Spleen (tissue), 11 donors: ENCODE measurements around the gene CIC. TPM values are rescaled to one million over a fixed set of nuclear protein-coding genes. Genes with fewer than 3 reads are reported as not detected.
A peak's percentile ranks its signal among the peaks of the same experiment; 100 is the strongest.

Source experiments
- DNase-seq: peaks from one replicate; pipeline ENCODE4 v3.0.0-alpha.2; 2020
- H3K27ac ChIP-seq, 8 donors: fragments of 200-600 bp; sonication (generic) in 7 of 8; 1 replicate in 4 of 8; 2 replicates in 4 of 8; pipeline versions ENCODE4 v1.5.0 to v1.8.0; 2016 to 2021; ENCODE audit warnings: inconsistent platforms in 4 of 8, mild to moderate bottlenecking in 4 of 8, moderate library complexity in 1 of 8
- H3K27me3 ChIP-seq, 7 donors: fragments of 200-600 bp; sonication (generic) in 6 of 7; replicated peaks in 1 of 7; 1 replicate in 4 of 7; 2 replicates in 3 of 7; pipeline versions ENCODE4 v1.5.0 to v1.8.0; 2016 to 2021; ENCODE audit warnings: inconsistent platforms in 3 of 7, mild to moderate bottlenecking in 1 of 7
- H3K36me3 ChIP-seq, 6 donors: fragments of 200-600 bp; sonication (generic) in 5 of 6; 1 replicate in 4 of 6; 2 replicates in 2 of 6; pipeline versions ENCODE4 v1.5.0 to v1.8.0; 2016 to 2021; ENCODE audit warnings: inconsistent platforms in 2 of 6
- H3K4me1 ChIP-seq, 6 donors: fragments of 200-600 bp; sonication (generic) in 5 of 6; 1 replicate in 3 of 6; 2 replicates in 3 of 6; pipeline versions ENCODE4 v1.5.0 to v1.8.0; 2016 to 2021; ENCODE audit warnings: inconsistent platforms in 3 of 6
- H3K4me3 ChIP-seq, 8 donors: fragments of 200-600 bp; sonication (generic) in 7 of 8; 1 replicate in 4 of 8; 2 replicates in 4 of 8; pipeline versions ENCODE4 v1.5.0 to v1.8.0; 2016 to 2021; ENCODE audit warnings: inconsistent platforms in 4 of 8, mild to moderate bottlenecking in 4 of 8, moderate library complexity in 2 of 8
- H3K9me3 ChIP-seq, 8 donors: fragments of 200-600 bp; sonication (generic) in 7 of 8; 1 replicate in 4 of 8; 2 replicates in 4 of 8; pipeline versions ENCODE4 v1.5.0 to v1.8.0; 2016 to 2021; ENCODE audit warnings: inconsistent platforms in 4 of 8
- POLR2A ChIP-seq, 3 donors: fragments of 450-650 bp; IDR thresholded peaks; one replicate each; pipeline ENCODE4 v1.5.1; 2017; ENCODE audit warnings: antibody characterized with exemption in 3 of 3, mild to moderate bottlenecking in 1 of 3
- POLR2AphosphoS5 ChIP-seq, 3 donors: sonication (generic); formaldehyde crosslinking; IDR thresholded peaks; one replicate each; pipeline ENCODE4 v1.5.1; 2017; ENCODE audit warnings: antibody characterized with exemption in 3 of 3
- WGBS, 5 donors: extraction: QIAGEN DNeasy Blood & Tissue Kit in 3 of 5; methylation state at CpG; one replicate each; pipeline versions ENCODE4 v1.1.5 to v1.1.7; 2013 to 2018; 5-methylcytosine and 5-hydroxymethylcytosine counted together
- intact Hi-C: fragments of 100-400 bp; cut with DNase I; formaldehyde crosslinking; loops from one replicate; pipeline ENCODE4 v1.15.0; 2023; ENCODE audit warnings: low total_unique reads
- polyA plus RNA-seq, 3 donors: library from polyadenylated mRNA; stranded (reverse); fragments of 200-250 nt; gene quantifications; one replicate each; pipeline ENCODE4 v1.2.1, GENCODE V29; 2013
- total RNA-seq, 7 donors: library from RNA; depleted of rRNA in 3 of 7; stranded (reverse); fragments of >200 nt in 3 of 7; fragmentation: NEBNext Ultra II Directional in 4 of 7; extraction: Animal tissue kit (Norgen Biotek cat#: 25700) in 4 of 7; gene quantifications; one replicate each; pipeline versions ENCODE4 v1.1.0 to v1.2.1, GENCODE V29; 2016 to 2021
- TF ChIP-seq, protein P1 (sequence below), 11 experiments: fragments of 200-600 bp in 7 of 11; fragments of 450-650 bp in 4 of 11; sonication (generic) in 4 of 11; IDR thresholded peaks in 8 of 11; conservative IDR thresholded peaks in 3 of 11; 1 replicate in 7 of 11; 2 replicates in 4 of 11; pipeline versions ENCODE4 v1.4.0 to v1.8.0; 2016 to 2021; ENCODE audit warnings: antibody characterized with exemption in 11 of 11, inconsistent platforms in 4 of 11, mild to moderate bottlenecking in 1 of 11
- donor health status: healthy with polysubstance abuse.
- donor health status: DM: no; HTN: no; CAD: no; lungs with moderate emphysema.
- donor health status: DM: no; HTN: no; CAD: no.
- donor health status: Bipolar disorder and iron deficiency.
- donor health status: healthy.
- donor health status: DM: no; HTN: no; CAD: no.
- donor health status: DM: yes; HTN: yes; CAD: no.

CIC gene
- total and polyA plus RNA-seq, 10 donors, result 12.5 to 100 (median 69.8) TPM

DNA sequence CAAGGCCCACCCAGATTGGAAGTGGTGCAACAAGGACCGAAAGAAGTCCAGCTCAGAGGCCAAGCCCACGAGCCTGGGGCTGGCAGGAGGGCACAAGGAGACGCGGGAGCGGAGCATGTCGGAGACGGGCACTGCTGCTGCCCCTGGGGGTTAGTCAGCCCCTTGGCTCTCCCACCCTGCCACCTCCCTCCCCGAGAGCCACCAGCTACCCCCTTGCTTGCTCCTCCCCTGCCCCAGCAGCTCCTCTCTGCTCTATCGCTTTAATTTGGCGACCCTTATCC lies 18.7 kb downstream of the CIC start:
- WGBS, 5 donors, result 93 to 97% (median 94%) methylated on average over 10 of the region's 10 CpGs
- peaks cover 19 to 70% (median 34%) of the 10 kb centered on the region in 6 donors for H3K4me1 ChIP-seq
- intact Hi-C loops, result loop anchor here (5.0 kb wide), 1 partner anchor 155 kb away; the partner anchor contains the start of gene POU2F2

DNA sequence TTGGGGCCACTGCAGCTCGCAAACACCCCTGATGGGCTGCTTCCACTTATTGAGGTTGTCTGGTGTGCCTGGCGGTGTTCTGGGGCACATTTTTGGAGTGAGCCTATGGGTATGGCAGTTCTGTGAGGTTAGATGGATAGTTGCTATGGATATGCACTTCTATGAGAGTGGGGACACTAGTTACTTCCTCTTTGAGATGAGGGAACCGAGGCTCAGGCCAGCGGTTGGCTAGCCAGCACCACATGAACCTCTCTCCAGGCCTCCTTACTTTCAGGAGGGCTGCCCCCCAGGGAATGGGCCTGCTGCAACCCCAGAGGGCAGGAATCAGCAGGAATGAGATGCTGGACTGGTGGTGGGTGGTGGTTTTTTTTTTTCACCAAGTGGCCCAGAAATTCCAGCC lies 19.3 kb downstream of the CIC start:
- Histone ChIP-seq H3K36me3 (peaks cover 0 to 70% (median 67%) of the 10 kb centered on the region in 6 donors), H3K27me3 (no peaks in the 10 kb centered on the region), H3K4me1 (peaks cover 13 to 64% (median 28%) of the 10 kb centered on the region in 6 donors), H3K4me3 (no peak overlapping the region), H3K27ac (peak overlapping the region in 3 of 8 donors; percentile 2 to 26 (median 7)), H3K9me3 (no peaks in the 10 kb centered on the region)
- intact Hi-C loops, result loop anchor here (5.0 kb wide), 1 partner anchor 156 kb away; the partner anchor contains the start of gene POU2F2
- 65 to 96% (median 79%) methylated on average over 2 to 4 of the region's 4 CpGs for WGBS, 5 donors
- no peak for DNase-seq
- TF ChIP-seq POLR2A (IDR thresholded peaks at IDR 0.05), result no peak
- no peak for TF ChIP-seq POLR2AphosphoS5 (IDR thresholded peaks at IDR 0.05)
- TF ChIP-seq, protein P1, sequence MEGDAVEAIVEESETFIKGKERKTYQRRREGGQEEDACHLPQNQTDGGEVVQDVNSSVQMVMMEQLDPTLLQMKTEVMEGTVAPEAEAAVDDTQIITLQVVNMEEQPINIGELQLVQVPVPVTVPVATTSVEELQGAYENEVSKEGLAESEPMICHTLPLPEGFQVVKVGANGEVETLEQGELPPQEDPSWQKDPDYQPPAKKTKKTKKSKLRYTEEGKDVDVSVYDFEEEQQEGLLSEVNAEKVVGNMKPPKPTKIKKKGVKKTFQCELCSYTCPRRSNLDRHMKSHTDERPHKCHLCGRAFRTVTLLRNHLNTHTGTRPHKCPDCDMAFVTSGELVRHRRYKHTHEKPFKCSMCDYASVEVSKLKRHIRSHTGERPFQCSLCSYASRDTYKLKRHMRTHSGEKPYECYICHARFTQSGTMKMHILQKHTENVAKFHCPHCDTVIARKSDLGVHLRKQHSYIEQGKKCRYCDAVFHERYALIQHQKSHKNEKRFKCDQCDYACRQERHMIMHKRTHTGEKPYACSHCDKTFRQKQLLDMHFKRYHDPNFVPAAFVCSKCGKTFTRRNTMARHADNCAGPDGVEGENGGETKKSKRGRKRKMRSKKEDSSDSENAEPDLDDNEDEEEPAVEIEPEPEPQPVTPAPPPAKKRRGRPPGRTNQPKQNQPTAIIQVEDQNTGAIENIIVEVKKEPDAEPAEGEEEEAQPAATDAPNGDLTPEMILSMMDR (IDR thresholded peaks at IDR 0.05 in 8 of 11, conservative IDR thresholded peaks at IDR 0.05 in 3 of 11), result no peak

More for the DNA sequence above, 18.7 kb downstream of the CIC start:
- peak; percentile 77 for DNase-seq
- TF ChIP-seq POLR2AphosphoS5 (IDR thresholded peaks at IDR 0.05), result peak in 1 of 3 donors; percentile 33
- no peak for TF ChIP-seq POLR2A (IDR thresholded peaks at IDR 0.05)
- TF ChIP-seq, protein P1 (IDR thresholded peaks at IDR 0.05 in 8 of 11, conservative IDR thresholded peaks at IDR 0.05 in 3 of 11), result no peak
- H3K27ac ChIP-seq, result peak overlapping the region in 2 of 8 donors; percentile 26 to 97
- no peaks in the 10 kb centered on the region for H3K27me3 ChIP-seq
- no peaks in the 10 kb centered on the region for H3K9me3 ChIP-seq
- peaks cover 0 to 64% (median 61%) of the 10 kb centered on the region in 6 donors for H3K36me3 ChIP-seq
- no peak overlapping the region for H3K4me3 ChIP-seq

DNA sequence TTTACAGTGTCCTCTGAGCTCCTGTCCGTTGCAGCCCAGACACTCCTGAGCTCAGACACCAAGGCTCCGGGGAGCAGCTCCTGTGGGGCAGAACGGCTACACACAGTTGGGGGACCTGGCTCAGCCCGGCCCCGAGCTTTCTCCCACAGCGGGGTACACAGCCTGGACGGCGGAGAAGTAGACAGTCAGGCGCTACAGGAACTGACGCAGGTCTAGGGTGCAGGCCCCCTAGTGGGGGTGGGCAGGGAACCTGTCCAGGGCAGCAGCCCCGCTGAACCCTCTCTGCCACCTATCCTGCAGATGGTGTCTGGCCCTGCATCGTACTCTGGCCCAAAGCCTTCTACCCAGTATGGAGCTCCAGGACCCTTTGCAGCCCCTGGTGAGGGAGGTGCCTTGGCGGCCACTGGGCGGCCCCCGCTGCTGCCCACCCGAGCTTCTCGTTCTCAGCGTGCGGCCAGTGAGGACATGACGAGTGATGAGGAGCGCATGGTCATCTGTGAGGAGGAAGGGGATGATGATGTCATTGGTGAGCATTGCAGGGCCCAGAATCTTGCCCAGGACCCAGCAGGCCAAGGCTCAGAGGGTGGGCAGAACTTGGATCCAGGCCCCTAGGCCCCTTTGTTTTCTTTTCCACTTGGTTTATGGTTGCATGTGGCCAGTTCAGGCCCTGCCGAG lies 20.0 kb downstream of the CIC start:
- Histone ChIP-seq H3K4me1 (peaks cover 13 to 62% (median 26%) of the 10 kb centered on the region in 6 donors), H3K27me3 (no peaks in the 10 kb centered on the region), H3K36me3 (peaks cover 0 to 77% (median 73%) of the 10 kb centered on the region in 6 donors), H3K27ac (peak overlapping the region in 1 of 8 donors; percentile 26), H3K4me3 (no peak overlapping the region), H3K9me3 (no peaks in the 10 kb centered on the region)
- intact Hi-C loops, result loop anchor here (5.0 kb wide), 1 partner anchor 157 kb away; the partner anchor contains the start of gene POU2F2
- 85 to 93% (median 92%) methylated on average over 9 to 22 of the region's 22 CpGs; no CpG with 5 or more reads in 1 of the 5 donors for WGBS, 5 donors
- no peak for DNase-seq
- TF ChIP-seq POLR2A (IDR thresholded peaks at IDR 0.05), result no peak
- TF ChIP-seq, protein P1 (IDR thresholded peaks at IDR 0.05 in 8 of 11, conservative IDR thresholded peaks at IDR 0.05 in 3 of 11), result no peak
- peak in 2 of 3 donors; percentile 14 to 39 for TF ChIP-seq POLR2AphosphoS5 (IDR thresholded peaks at IDR 0.05)

DNA sequence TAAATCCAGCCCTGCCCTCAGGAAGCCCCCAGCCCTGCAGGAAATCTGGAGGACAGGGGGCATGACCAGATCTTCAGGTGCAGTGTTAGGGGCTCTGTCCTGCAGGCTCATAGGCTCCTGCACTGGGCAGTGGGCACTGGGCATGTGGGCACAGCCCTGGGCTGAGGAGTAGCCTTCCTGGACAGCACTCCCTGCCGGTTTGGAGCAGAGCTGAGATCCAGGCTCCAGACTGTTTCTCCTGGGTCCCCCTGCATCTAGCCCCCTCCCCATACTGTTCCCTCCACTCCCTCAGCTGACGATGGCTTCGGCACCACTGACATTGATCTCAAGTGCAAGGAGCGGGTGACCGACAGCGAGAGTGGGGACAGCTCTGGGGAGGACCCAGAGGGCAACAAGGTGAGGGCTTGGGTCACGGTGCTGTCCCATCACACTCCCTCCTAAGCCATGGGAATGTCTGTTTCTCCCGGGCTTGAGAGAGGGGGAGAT lies 20.5 kb downstream of the CIC start:
- H3K4me1 ChIP-seq, result peaks cover 13 to 61% (median 25%) of the 10 kb centered on the region in 6 donors
- H3K9me3 ChIP-seq, result no peaks in the 10 kb centered on the region
- H3K27ac ChIP-seq, result no peak overlapping the region
- WGBS, 5 donors, result 84 to 97% (median 93%) methylated on average over 7 to 8 of the region's 8 CpGs
- no peak for DNase-seq
- intact Hi-C loops, result loop anchor here (5.0 kb wide), 1 partner anchor 157 kb away; the partner anchor contains the start of gene POU2F2
- no peak overlapping the region for H3K4me3 ChIP-seq
- peaks cover 0 to 82% (median 79%) of the 10 kb centered on the region in 6 donors for H3K36me3 ChIP-seq
- TF ChIP-seq POLR2A (IDR thresholded peaks at IDR 0.05) (no peak), POLR2AphosphoS5 (IDR thresholded peaks at IDR 0.05) (no peak)
- TF ChIP-seq, protein P1 (IDR thresholded peaks at IDR 0.05 in 8 of 11, conservative IDR thresholded peaks at IDR 0.05 in 3 of 11), result no peak
- H3K27me3 ChIP-seq, result no peaks in the 10 kb centered on the region
